Neural cell (in vitro differentiated cells): ENCODE data around the gene ARHGEF38. TPM values are rescaled to one million over a fixed set of nuclear protein-coding genes. Genes with fewer than 3 reads are reported as not detected.

Experiments
- H2AFZ ChIP-seq: fragments of 200-600, 300-800 bp; sonication (generic), shearing (Covaris generic); 2 replicates; pipeline ENCODE4 v1.6.0; 2014; ENCODE audit warnings: low read depth, mild to moderate bottlenecking, antibody characterized with exemption, low read length, moderate library complexity
- H3F3A ChIP-seq: fragments of 200-600 bp; shearing (Covaris generic); 2 replicates; pipeline ENCODE4 v1.6.1; 2016; ENCODE audit warnings: mild to moderate bottlenecking, moderate library complexity, mixed read lengths, antibody characterized with exemption, low read length; ENCODE audit not compliant: insufficient read depth, poor library complexity, severe bottlenecking
- H3K27ac ChIP-seq: fragments of 200-600, 300-800 bp; sonication (generic), shearing (Covaris generic); 2 replicates; pipeline ENCODE4 v1.5.1; 2014; ENCODE audit warnings: mild to moderate bottlenecking, low read length, moderate library complexity
- H3K27me3 ChIP-seq: fragments of 300-800, 200-600 bp; sonication (generic), shearing (Covaris generic); 2 replicates; pipeline ENCODE4 v1.6.0; 2014; ENCODE audit warnings: mild to moderate bottlenecking, low read depth, low read length, moderate library complexity; ENCODE audit not compliant: insufficient read depth
- H3K36me3 ChIP-seq: fragments of 300-800, 200-600 bp; sonication (generic), shearing (Covaris generic); 2 replicates; pipeline ENCODE4 v1.5.1; 2014; ENCODE audit warnings: mild to moderate bottlenecking, antibody characterized with exemption, low read length, moderate library complexity; ENCODE audit not compliant: insufficient read depth
- H3K4me2 ChIP-seq: fragments of 300-800, 200-600 bp; sonication (generic), shearing (Covaris generic); 2 replicates; pipeline ENCODE4 v1.6.0; 2014; ENCODE audit warnings: mild to moderate bottlenecking, low read length
- H3K4me3 ChIP-seq: fragments of 300-800, 200-600 bp; sonication (generic), shearing (Covaris generic); 2 replicates; pipeline ENCODE4 v1.5.1; 2014; ENCODE audit warnings: mild to moderate bottlenecking, low read length, moderate library complexity
- H3K79me2 ChIP-seq: fragments of 200-600 bp; shearing (Covaris generic); replicated peaks from 2 replicates; pipeline ENCODE4 v1.6.0; 2014; ENCODE audit warnings: mild to moderate bottlenecking, low read length, moderate library complexity; ENCODE audit not compliant: insufficient read depth
- H3K9ac ChIP-seq: fragments of 300-800, 200-600 bp; sonication (generic), shearing (Covaris generic); 2 replicates; pipeline ENCODE4 v1.6.1; 2016; ENCODE audit warnings: mild to moderate bottlenecking, low read length, mixed read lengths
- H3K9me2 ChIP-seq: fragments of 200-600 bp; shearing (Covaris generic); 2 replicates; pipeline ENCODE4 v1.6.1; 2016; ENCODE audit warnings: mild to moderate bottlenecking, low read length, mixed read lengths; ENCODE audit not compliant: insufficient read depth
- H3K9me3 ChIP-seq: fragments of 200-600, 300-800 bp; sonication (generic), shearing (Covaris generic); 2 replicates; pipeline ENCODE4 v1.6.1; 2016; ENCODE audit warnings: mild to moderate bottlenecking, mixed run types, low read length, moderate library complexity, mixed read lengths
- H4K20me1 ChIP-seq: fragments of 200-600 bp; shearing (Covaris generic); 2 replicates; pipeline ENCODE4 v1.6.1; 2016; ENCODE audit warnings: mild to moderate bottlenecking, mixed run types; ENCODE audit not compliant: insufficient read depth
- EP300 ChIP-seq: fragments of 450-650 bp; conservative IDR thresholded peaks from 2 replicates; pipeline ENCODE4 v1.6.1; 2014; ENCODE audit warnings: antibody characterized with exemption, mild to moderate bottlenecking, moderate library complexity; ENCODE audit not compliant: poor library complexity, severe bottlenecking
- EZH2 ChIP-seq: fragments of 200-600, 300-800 bp; shearing (Covaris generic), sonication (generic); IDR thresholded peaks from 2 replicates; pipeline ENCODE4 v1.6.1; 2014; ENCODE audit warnings: antibody characterized with exemption, low read length, borderline replicate concordance, mild to moderate bottlenecking; ENCODE audit not compliant: insufficient read depth, poor library complexity, severe bottlenecking
- MXI1 ChIP-seq: fragments of 450-650 bp; conservative IDR thresholded peaks from 2 replicates; pipeline ENCODE4 v1.6.1; 2014; ENCODE audit warnings: antibody characterized with exemption, mild to moderate bottlenecking; ENCODE audit not compliant: poor library complexity, severe bottlenecking
- POLR2AphosphoS5 ChIP-seq: IDR thresholded peaks from 2 replicates; pipeline ENCODE4 v1.6.1; 2012
- RAD21 ChIP-seq: fragments of 450-650 bp; conservative IDR thresholded peaks from 2 replicates; pipeline ENCODE4 v1.6.1; 2014; ENCODE audit warnings: antibody characterized with exemption, mild to moderate bottlenecking, moderate library complexity
- SMC3 ChIP-seq: fragments of 450-650 bp; conservative IDR thresholded peaks from 2 replicates; pipeline ENCODE4 v1.6.1; 2014; ENCODE audit warnings: antibody characterized with exemption, mild to moderate bottlenecking, moderate library complexity; ENCODE audit not compliant: poor library complexity
- TAF1 ChIP-seq: IDR thresholded peaks from 2 replicates; pipeline ENCODE4 v1.6.1; 2012; ENCODE audit warnings: low read depth
- polyA plus RNA-seq: library from polyadenylated mRNA; depleted of rRNA; stranded (reverse); fragments of >200 nt; gene quantifications from 2 replicates; pipeline ENCODE4 v1.2.3, GENCODE V29; 2014
- TF ChIP-seq, protein P1 (sequence below): fragments of 450-650 bp; IDR thresholded peaks from 2 replicates; pipeline ENCODE4 v1.5.1; 2014; ENCODE audit warnings: antibody characterized with exemption, mild to moderate bottlenecking, moderate library complexity; ENCODE audit not compliant: poor library complexity, severe bottlenecking
- TF ChIP-seq, protein P2 (sequence below): IDR thresholded peaks from 2 replicates; pipeline ENCODE4 v1.6.1; 2012; ENCODE audit warnings: borderline replicate concordance

Gene ARHGEF38
- polyA plus RNA-seq, 1 donor from 2014 or later = not detected

DNA sequence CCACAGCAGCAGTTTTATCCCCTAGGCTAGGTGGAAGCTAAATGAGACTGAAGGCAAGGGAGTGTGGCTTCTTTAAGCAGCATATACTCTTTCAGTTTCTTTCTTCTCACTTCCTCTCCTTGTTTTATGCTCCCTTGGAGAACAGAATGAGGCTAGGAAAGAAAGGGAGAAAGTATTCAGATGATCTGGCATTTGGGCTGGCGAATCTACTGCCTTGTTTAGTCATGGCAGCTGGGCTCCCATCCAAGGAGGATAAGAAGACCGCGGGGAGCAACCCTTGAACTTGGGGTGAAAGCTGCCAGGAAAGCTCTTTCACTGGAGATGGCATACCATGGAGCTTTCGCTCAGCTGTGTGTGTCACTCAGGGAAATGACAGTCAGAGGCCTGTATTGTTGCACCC is 72.1 kb downstream of the ARHGEF38 start:
- Histone ChIP-seq H3K9me2 (no peaks in the 10 kb centered on the region), H3K9ac (no peak overlapping the region), H3K27ac (no peak overlapping the region), H3K4me2 (no peak overlapping the region), H2AFZ (no peak overlapping the region), H3F3A (no peaks in the 10 kb centered on the region), H3K4me3 (no peak overlapping the region), H3K36me3 (no peaks in the 10 kb centered on the region), H3K79me2 (no peaks in the 10 kb centered on the region), H4K20me1 (no peaks in the 10 kb centered on the region), H3K27me3 (no peaks in the 10 kb centered on the region), H3K9me3 (no peaks in the 10 kb centered on the region)
- TF ChIP-seq POLR2AphosphoS5 = no peak

GRCh38 chr4:105625214-105625613 is 72.8 kb downstream of the ARHGEF38 start:
- Histone ChIP-seq H3K36me3 (no peaks in the 10 kb centered on the region), H3K9me2 (no peaks in the 10 kb centered on the region), H3K27me3 (no peaks in the 10 kb centered on the region), H3K9ac (no peak overlapping the region), H3K27ac (no peak overlapping the region), H3F3A (no peaks in the 10 kb centered on the region), H3K9me3 (no peaks in the 10 kb centered on the region), H3K4me2 (no peak overlapping the region), H2AFZ (no peak overlapping the region), H3K79me2 (no peaks in the 10 kb centered on the region), H4K20me1 (no peaks in the 10 kb centered on the region), H3K4me3 (no peak overlapping the region)
- TF ChIP-seq TAF1 (no peak), POLR2AphosphoS5 (no peak), EP300 (no peak), EZH2 (no peak), MXI1 (no peak), RAD21 (no peak), SMC3 (no peak)
- TF ChIP-seq, protein P1, sequence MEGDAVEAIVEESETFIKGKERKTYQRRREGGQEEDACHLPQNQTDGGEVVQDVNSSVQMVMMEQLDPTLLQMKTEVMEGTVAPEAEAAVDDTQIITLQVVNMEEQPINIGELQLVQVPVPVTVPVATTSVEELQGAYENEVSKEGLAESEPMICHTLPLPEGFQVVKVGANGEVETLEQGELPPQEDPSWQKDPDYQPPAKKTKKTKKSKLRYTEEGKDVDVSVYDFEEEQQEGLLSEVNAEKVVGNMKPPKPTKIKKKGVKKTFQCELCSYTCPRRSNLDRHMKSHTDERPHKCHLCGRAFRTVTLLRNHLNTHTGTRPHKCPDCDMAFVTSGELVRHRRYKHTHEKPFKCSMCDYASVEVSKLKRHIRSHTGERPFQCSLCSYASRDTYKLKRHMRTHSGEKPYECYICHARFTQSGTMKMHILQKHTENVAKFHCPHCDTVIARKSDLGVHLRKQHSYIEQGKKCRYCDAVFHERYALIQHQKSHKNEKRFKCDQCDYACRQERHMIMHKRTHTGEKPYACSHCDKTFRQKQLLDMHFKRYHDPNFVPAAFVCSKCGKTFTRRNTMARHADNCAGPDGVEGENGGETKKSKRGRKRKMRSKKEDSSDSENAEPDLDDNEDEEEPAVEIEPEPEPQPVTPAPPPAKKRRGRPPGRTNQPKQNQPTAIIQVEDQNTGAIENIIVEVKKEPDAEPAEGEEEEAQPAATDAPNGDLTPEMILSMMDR = no peak
- TF ChIP-seq, protein P2, sequence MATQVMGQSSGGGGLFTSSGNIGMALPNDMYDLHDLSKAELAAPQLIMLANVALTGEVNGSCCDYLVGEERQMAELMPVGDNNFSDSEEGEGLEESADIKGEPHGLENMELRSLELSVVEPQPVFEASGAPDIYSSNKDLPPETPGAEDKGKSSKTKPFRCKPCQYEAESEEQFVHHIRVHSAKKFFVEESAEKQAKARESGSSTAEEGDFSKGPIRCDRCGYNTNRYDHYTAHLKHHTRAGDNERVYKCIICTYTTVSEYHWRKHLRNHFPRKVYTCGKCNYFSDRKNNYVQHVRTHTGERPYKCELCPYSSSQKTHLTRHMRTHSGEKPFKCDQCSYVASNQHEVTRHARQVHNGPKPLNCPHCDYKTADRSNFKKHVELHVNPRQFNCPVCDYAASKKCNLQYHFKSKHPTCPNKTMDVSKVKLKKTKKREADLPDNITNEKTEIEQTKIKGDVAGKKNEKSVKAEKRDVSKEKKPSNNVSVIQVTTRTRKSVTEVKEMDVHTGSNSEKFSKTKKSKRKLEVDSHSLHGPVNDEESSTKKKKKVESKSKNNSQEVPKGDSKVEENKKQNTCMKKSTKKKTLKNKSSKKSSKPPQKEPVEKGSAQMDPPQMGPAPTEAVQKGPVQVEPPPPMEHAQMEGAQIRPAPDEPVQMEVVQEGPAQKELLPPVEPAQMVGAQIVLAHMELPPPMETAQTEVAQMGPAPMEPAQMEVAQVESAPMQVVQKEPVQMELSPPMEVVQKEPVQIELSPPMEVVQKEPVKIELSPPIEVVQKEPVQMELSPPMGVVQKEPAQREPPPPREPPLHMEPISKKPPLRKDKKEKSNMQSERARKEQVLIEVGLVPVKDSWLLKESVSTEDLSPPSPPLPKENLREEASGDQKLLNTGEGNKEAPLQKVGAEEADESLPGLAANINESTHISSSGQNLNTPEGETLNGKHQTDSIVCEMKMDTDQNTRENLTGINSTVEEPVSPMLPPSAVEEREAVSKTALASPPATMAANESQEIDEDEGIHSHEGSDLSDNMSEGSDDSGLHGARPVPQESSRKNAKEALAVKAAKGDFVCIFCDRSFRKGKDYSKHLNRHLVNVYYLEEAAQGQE = no peak

DNA sequence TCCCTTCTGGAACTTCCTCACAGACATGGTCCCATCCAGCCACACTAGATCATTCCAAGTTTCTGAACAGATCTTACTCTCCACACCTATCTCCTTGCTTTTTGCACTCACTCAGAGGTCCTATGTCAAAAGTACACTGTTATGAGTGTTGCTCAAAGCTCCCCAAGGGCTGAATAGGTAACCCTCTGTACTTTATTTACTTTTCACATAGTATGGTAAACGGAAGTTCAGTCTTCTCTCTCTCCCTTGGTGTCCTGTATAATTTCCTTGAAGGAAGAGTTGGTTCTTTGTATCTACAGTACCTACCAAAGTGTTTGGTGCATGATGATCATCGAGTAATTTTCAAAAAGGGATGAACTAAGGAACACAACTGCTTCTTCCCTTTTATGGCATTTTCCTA is 74.4 kb downstream of the ARHGEF38 start:
- peak overlapping the region; percentile 82 for H3K27ac ChIP-seq
- H3K9me3 ChIP-seq = no peaks in the 10 kb centered on the region
- no peaks in the 10 kb centered on the region for H3K9me2 ChIP-seq
- no peaks in the 10 kb centered on the region for H3K27me3 ChIP-seq
- TF ChIP-seq RAD21 (no peak), SMC3 (no peak), POLR2AphosphoS5 (no peak), TAF1 (no peak), EZH2 (no peak), MXI1 (no peak), EP300 (no peak)
- TF ChIP-seq, protein P1 = no peak
- TF ChIP-seq, protein P2 = no peak
- H3K36me3 ChIP-seq = no peaks in the 10 kb centered on the region
- H2AFZ ChIP-seq = no peak overlapping the region
- H3F3A ChIP-seq = no peaks in the 10 kb centered on the region
- no peaks in the 10 kb centered on the region for H3K79me2 ChIP-seq
- peak overlapping the region; percentile 40 for H3K9ac ChIP-seq
- peak overlapping the region; percentile 38 for H3K4me3 ChIP-seq
- no peaks in the 10 kb centered on the region for H4K20me1 ChIP-seq
- peak overlapping the region; percentile 38 for H3K4me2 ChIP-seq
